GM23338 (cell line): ENCODE data around the gene CRAMP1. TPM values are rescaled to one million over a fixed set of nuclear protein-coding genes. Genes with fewer than 3 reads are reported as not detected.

Experiments used
- ATAC-seq: fragments of 200-7000 bp; cut with Tn5 transposase; 3 replicates; pipeline ENCODE4 v1.9.1; 2020
- DNase-seq: peaks from one replicate; pipeline ENCODE4 v3.0.0-alpha.2; 2015; ENCODE audit warnings: low spot score
- H2AFZ ChIP-seq: fragments of 200-600 bp; sonication (generic); 2 replicates; pipeline ENCODE4 v1.8.0; 2016; ENCODE audit warnings: antibody characterized with exemption, mild to moderate bottlenecking, moderate library complexity
- H3F3A ChIP-seq: fragments of 200-600 bp; sonication (generic); replicated peaks from 2 replicates; pipeline ENCODE4 v1.8.0; 2017; ENCODE audit warnings: antibody characterized with exemption, mixed run types, low read depth
- H3K27ac ChIP-seq: fragments of 200-600 bp; sonication (generic); 2 replicates; pipeline ENCODE4 v1.6.1; 2016; ENCODE audit warnings: low read depth
- H3K27me3 ChIP-seq: fragments of 200-600 bp; sonication (generic); 2 replicates; pipeline ENCODE4 v1.8.0; 2016; ENCODE audit warnings: mild to moderate bottlenecking, mixed run types, moderate library complexity; ENCODE audit not compliant: insufficient read depth
- H3K36me3 ChIP-seq: fragments of 200-600 bp; sonication (generic); 2 replicates; pipeline ENCODE4 v1.8.0; 2016; ENCODE audit warnings: mild to moderate bottlenecking; ENCODE audit not compliant: insufficient read depth
- H3K4me1 ChIP-seq: fragments of 200-600 bp; sonication (generic); 2 replicates; pipeline ENCODE4 v1.8.0; 2016; ENCODE audit warnings: mild to moderate bottlenecking, moderate library complexity; ENCODE audit not compliant: insufficient read depth
- H3K4me2 ChIP-seq: fragments of 200-600 bp; sonication (generic); 2 replicates; pipeline ENCODE4 v1.7.1; 2017; ENCODE audit warnings: mixed run types
- H3K4me3 ChIP-seq: fragments of 200-600 bp; sonication (generic); 2 replicates; pipeline ENCODE4 v1.6.1; 2016; ENCODE audit warnings: mixed run types
- H3K79me2 ChIP-seq: fragments of 200-600 bp; sonication (generic); replicated peaks from 2 replicates; pipeline ENCODE4 v1.8.0; 2017; ENCODE audit warnings: mild to moderate bottlenecking; ENCODE audit not compliant: insufficient read depth
- H3K9me2 ChIP-seq: fragments of 200-600 bp; sonication (generic); 2 replicates; pipeline ENCODE4 v1.8.0; 2017; ENCODE audit not compliant: insufficient read depth
- H4K20me1 ChIP-seq: fragments of 200-600 bp; sonication (generic); replicated peaks from 2 replicates; pipeline ENCODE4 v1.8.0; 2017; ENCODE audit warnings: mild to moderate bottlenecking; ENCODE audit not compliant: insufficient read depth
- H3K27ac Mint-ChIP-seq: 2 replicates; pipeline ENCODE4 v1.8.0; 2020; ENCODE audit warnings: inconsistent platforms, mild to moderate bottlenecking, moderate library complexity, mixed read lengths
- H3K27me3 Mint-ChIP-seq: 3 replicates; pipeline ENCODE4 v1.8.0; 2022; ENCODE audit warnings: low read depth, mild to moderate bottlenecking, moderate library complexity, mixed read lengths, inconsistent platforms; ENCODE audit not compliant: insufficient read depth, poor library complexity
- H3K36me3 Mint-ChIP-seq: 3 replicates; pipeline ENCODE4 v1.8.0; 2021; ENCODE audit warnings: low read depth, mild to moderate bottlenecking, inconsistent platforms, moderate library complexity, mixed read lengths
- H3K4me1 Mint-ChIP-seq: 3 replicates; pipeline ENCODE4 v1.8.0; 2020; ENCODE audit warnings: mild to moderate bottlenecking, inconsistent platforms, mixed read lengths
- H3K4me3 Mint-ChIP-seq: 3 replicates; pipeline ENCODE4 v1.8.0; 2021; ENCODE audit warnings: moderate library complexity, mild to moderate bottlenecking, inconsistent platforms, mixed read lengths
- H3K9me3 Mint-ChIP-seq: 3 replicates; pipeline ENCODE4 v1.8.0; 2020; ENCODE audit warnings: moderate library complexity, mild to moderate bottlenecking, inconsistent platforms, mixed read lengths
- CREB1 ChIP-seq: fragments of 250-450 bp; sonication (Bioruptor Pico); IDR thresholded peaks from 2 replicates; pipeline ENCODE4 v1.5.0; 2020; ENCODE audit warnings: low read depth, mild to moderate bottlenecking, moderate library complexity
- EZH2 ChIP-seq: fragments of 200-600 bp; sonication (generic); IDR thresholded peaks from one replicate; pipeline ENCODE4 v1.8.0; 2017; ENCODE audit warnings: antibody characterized with exemption, mild to moderate bottlenecking, low read depth; ENCODE audit not compliant: unreplicated experiment
- EZH2phosphoT487 ChIP-seq: fragments of 200-600 bp; sonication (generic); IDR thresholded peaks from one replicate; pipeline ENCODE4 v1.8.1; 2018; ENCODE audit warnings: antibody characterized with exemption; ENCODE audit not compliant: unreplicated experiment
- JUNB ChIP-seq: IDR thresholded peaks from one replicate; pipeline ENCODE4 v1.6.1; 2016; ENCODE audit warnings: antibody characterized with exemption; ENCODE audit not compliant: unreplicated experiment
- NANOG ChIP-seq: IDR thresholded peaks from 2 replicates; pipeline ENCODE4 v1.6.1; 2016; ENCODE audit warnings: antibody characterized with exemption, borderline replicate concordance
- POLR2AphosphoS5 ChIP-seq: IDR thresholded peaks from 2 replicates; pipeline ENCODE4 v1.6.1; 2016; ENCODE audit warnings: antibody characterized with exemption, low read depth
- STAT1 ChIP-seq: IDR thresholded peaks from one replicate; pipeline ENCODE4 v1.6.1; 2016; ENCODE audit warnings: antibody characterized with exemption; ENCODE audit not compliant: unreplicated experiment
- ZNF114 ChIP-seq: fragments of 250-450 bp; sonication (Bioruptor Pico); IDR thresholded peaks from 2 replicates; pipeline ENCODE4 v1.5.0; 2020; ENCODE audit warnings: mild to moderate bottlenecking, moderate library complexity
- ZNF331 ChIP-seq: fragments of 250-450 bp; sonication (Bioruptor Pico); IDR thresholded peaks from 2 replicates; pipeline ENCODE4 v1.5.0; 2020; ENCODE audit warnings: low read depth, mild to moderate bottlenecking, moderate library complexity
- polyA plus RNA-seq: library from polyadenylated mRNA; unstranded; fragments of >200 nt; fragmentation: Nextera tagmentation; extraction: Ambion mirVana; gene quantifications from 2 replicates; pipeline ENCODE4 v1.2.1, GENCODE V29; 2016
- total RNA-seq: library from RNA; depleted of rRNA; stranded (reverse); fragments of >200 nt; shearing (Covaris generic); gene quantifications from 2 replicates; pipeline ENCODE4 v1.2.3, GENCODE V29; 2014
- TF ChIP-seq, protein P1 (sequence below): IDR thresholded peaks from one replicate; pipeline ENCODE4 v1.6.1; 2018; ENCODE audit warnings: antibody characterized with exemption; ENCODE audit not compliant: unreplicated experiment
- TF ChIP-seq, protein P2 (sequence below), 2 experiments: fragments of 200-600 bp in 1 of 2; sonication (generic) in 1 of 2; conservative IDR thresholded peaks; 2 replicates each; pipeline versions ENCODE4 v1.5.1 to v1.6.1; 2016 to 2017; ENCODE audit warnings: antibody characterized with exemption in 2 of 2, low read depth in 2 of 2, mild to moderate bottlenecking in 2 of 2, moderate library complexity in 1 of 2
- TF ChIP-seq, protein P3 (sequence below): IDR thresholded peaks from 2 replicates; pipeline ENCODE4 v1.6.1; 2016; ENCODE audit warnings: antibody characterized with exemption
- TF ChIP-seq, protein P4 (sequence below): fragments of 250-450 bp; sonication (Bioruptor Pico); IDR thresholded peaks from 2 replicates; pipeline ENCODE4 v1.5.0; 2020; ENCODE audit warnings: mild to moderate bottlenecking, moderate library complexity

Gene CRAMP1
- total and polyA plus RNA-seq, 2 experiments from 2014 or later = 3.4 to 16.7 TPM

DNA sequence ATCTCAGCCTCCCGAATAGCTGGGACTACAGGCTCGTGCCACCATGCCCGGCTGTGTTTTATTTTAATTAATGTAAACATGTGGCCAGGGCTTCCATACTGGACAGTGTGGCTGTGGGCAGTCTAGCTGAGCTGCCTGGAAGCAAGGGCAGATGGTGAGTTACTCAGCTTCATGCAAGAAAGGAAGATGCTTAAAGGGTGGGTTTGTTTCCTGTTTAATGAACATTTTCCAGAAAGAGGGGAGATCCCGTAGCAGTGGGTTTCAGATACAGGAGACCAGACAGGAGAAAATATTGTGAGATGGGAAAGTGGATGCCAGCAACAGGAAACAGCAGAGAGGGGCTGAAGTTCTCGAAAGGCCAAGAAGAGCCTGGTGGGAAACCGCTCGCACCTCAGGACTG is 101.2 kb downstream of the CRAMP1 start:
- H3K4me3 Mint-ChIP-seq = no peak overlapping the region; the same call in 1 of the 3 replicates
- peak overlapping the region; percentile 83 for H3K27ac Mint-ChIP-seq

More for the DNA sequence above, 101.2 kb downstream of the CRAMP1 start:
- Histone ChIP-seq H2AFZ (no peak overlapping the region), H3K4me2 (peak overlapping the region; percentile 60), H4K20me1 (peaks cover 16% of the 10 kb centered on the region), H3K79me2 (peaks cover 75% of the 10 kb centered on the region), H3K27me3 (no peaks in the 10 kb centered on the region), H3K4me3 (no peak overlapping the region), H3K4me1 (peaks cover 17% of the 10 kb centered on the region), H3K36me3 (no peaks in the 10 kb centered on the region), H3K9me2 (no peaks in the 10 kb centered on the region), H3F3A (no peaks in the 10 kb centered on the region), H3K27ac (peak overlapping the region; percentile 63; the same call in 1 of the 2 replicates)
- no peaks in the 10 kb centered on the region for H3K9me3 Mint-ChIP-seq
- ATAC-seq = peak; percentile 20
- H3K36me3 Mint-ChIP-seq = no peaks in the 10 kb centered on the region
- TF ChIP-seq STAT1 (no peak), CREB1 (CRISPR knock-in tag) (no peak), EZH2phosphoT487 (no peak), JUNB (no peak), ZNF331 (CRISPR knock-in tag) (no peak), ZNF114 (CRISPR knock-in tag) (no peak), EZH2 (no peak), POLR2AphosphoS5 (no peak), NANOG (no peak)
- TF ChIP-seq, protein P1, sequence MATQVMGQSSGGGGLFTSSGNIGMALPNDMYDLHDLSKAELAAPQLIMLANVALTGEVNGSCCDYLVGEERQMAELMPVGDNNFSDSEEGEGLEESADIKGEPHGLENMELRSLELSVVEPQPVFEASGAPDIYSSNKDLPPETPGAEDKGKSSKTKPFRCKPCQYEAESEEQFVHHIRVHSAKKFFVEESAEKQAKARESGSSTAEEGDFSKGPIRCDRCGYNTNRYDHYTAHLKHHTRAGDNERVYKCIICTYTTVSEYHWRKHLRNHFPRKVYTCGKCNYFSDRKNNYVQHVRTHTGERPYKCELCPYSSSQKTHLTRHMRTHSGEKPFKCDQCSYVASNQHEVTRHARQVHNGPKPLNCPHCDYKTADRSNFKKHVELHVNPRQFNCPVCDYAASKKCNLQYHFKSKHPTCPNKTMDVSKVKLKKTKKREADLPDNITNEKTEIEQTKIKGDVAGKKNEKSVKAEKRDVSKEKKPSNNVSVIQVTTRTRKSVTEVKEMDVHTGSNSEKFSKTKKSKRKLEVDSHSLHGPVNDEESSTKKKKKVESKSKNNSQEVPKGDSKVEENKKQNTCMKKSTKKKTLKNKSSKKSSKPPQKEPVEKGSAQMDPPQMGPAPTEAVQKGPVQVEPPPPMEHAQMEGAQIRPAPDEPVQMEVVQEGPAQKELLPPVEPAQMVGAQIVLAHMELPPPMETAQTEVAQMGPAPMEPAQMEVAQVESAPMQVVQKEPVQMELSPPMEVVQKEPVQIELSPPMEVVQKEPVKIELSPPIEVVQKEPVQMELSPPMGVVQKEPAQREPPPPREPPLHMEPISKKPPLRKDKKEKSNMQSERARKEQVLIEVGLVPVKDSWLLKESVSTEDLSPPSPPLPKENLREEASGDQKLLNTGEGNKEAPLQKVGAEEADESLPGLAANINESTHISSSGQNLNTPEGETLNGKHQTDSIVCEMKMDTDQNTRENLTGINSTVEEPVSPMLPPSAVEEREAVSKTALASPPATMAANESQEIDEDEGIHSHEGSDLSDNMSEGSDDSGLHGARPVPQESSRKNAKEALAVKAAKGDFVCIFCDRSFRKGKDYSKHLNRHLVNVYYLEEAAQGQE = no peak
- TF ChIP-seq, protein P2, sequence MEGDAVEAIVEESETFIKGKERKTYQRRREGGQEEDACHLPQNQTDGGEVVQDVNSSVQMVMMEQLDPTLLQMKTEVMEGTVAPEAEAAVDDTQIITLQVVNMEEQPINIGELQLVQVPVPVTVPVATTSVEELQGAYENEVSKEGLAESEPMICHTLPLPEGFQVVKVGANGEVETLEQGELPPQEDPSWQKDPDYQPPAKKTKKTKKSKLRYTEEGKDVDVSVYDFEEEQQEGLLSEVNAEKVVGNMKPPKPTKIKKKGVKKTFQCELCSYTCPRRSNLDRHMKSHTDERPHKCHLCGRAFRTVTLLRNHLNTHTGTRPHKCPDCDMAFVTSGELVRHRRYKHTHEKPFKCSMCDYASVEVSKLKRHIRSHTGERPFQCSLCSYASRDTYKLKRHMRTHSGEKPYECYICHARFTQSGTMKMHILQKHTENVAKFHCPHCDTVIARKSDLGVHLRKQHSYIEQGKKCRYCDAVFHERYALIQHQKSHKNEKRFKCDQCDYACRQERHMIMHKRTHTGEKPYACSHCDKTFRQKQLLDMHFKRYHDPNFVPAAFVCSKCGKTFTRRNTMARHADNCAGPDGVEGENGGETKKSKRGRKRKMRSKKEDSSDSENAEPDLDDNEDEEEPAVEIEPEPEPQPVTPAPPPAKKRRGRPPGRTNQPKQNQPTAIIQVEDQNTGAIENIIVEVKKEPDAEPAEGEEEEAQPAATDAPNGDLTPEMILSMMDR (conservative IDR thresholded peaks at IDR 0.05; ENCODE audit: low read depth in 2 of 2) = no peak
- TF ChIP-seq, protein P3, sequence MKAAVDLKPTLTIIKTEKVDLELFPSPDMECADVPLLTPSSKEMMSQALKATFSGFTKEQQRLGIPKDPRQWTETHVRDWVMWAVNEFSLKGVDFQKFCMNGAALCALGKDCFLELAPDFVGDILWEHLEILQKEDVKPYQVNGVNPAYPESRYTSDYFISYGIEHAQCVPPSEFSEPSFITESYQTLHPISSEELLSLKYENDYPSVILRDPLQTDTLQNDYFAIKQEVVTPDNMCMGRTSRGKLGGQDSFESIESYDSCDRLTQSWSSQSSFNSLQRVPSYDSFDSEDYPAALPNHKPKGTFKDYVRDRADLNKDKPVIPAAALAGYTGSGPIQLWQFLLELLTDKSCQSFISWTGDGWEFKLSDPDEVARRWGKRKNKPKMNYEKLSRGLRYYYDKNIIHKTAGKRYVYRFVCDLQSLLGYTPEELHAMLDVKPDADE = no peak
- TF ChIP-seq, protein P4, sequence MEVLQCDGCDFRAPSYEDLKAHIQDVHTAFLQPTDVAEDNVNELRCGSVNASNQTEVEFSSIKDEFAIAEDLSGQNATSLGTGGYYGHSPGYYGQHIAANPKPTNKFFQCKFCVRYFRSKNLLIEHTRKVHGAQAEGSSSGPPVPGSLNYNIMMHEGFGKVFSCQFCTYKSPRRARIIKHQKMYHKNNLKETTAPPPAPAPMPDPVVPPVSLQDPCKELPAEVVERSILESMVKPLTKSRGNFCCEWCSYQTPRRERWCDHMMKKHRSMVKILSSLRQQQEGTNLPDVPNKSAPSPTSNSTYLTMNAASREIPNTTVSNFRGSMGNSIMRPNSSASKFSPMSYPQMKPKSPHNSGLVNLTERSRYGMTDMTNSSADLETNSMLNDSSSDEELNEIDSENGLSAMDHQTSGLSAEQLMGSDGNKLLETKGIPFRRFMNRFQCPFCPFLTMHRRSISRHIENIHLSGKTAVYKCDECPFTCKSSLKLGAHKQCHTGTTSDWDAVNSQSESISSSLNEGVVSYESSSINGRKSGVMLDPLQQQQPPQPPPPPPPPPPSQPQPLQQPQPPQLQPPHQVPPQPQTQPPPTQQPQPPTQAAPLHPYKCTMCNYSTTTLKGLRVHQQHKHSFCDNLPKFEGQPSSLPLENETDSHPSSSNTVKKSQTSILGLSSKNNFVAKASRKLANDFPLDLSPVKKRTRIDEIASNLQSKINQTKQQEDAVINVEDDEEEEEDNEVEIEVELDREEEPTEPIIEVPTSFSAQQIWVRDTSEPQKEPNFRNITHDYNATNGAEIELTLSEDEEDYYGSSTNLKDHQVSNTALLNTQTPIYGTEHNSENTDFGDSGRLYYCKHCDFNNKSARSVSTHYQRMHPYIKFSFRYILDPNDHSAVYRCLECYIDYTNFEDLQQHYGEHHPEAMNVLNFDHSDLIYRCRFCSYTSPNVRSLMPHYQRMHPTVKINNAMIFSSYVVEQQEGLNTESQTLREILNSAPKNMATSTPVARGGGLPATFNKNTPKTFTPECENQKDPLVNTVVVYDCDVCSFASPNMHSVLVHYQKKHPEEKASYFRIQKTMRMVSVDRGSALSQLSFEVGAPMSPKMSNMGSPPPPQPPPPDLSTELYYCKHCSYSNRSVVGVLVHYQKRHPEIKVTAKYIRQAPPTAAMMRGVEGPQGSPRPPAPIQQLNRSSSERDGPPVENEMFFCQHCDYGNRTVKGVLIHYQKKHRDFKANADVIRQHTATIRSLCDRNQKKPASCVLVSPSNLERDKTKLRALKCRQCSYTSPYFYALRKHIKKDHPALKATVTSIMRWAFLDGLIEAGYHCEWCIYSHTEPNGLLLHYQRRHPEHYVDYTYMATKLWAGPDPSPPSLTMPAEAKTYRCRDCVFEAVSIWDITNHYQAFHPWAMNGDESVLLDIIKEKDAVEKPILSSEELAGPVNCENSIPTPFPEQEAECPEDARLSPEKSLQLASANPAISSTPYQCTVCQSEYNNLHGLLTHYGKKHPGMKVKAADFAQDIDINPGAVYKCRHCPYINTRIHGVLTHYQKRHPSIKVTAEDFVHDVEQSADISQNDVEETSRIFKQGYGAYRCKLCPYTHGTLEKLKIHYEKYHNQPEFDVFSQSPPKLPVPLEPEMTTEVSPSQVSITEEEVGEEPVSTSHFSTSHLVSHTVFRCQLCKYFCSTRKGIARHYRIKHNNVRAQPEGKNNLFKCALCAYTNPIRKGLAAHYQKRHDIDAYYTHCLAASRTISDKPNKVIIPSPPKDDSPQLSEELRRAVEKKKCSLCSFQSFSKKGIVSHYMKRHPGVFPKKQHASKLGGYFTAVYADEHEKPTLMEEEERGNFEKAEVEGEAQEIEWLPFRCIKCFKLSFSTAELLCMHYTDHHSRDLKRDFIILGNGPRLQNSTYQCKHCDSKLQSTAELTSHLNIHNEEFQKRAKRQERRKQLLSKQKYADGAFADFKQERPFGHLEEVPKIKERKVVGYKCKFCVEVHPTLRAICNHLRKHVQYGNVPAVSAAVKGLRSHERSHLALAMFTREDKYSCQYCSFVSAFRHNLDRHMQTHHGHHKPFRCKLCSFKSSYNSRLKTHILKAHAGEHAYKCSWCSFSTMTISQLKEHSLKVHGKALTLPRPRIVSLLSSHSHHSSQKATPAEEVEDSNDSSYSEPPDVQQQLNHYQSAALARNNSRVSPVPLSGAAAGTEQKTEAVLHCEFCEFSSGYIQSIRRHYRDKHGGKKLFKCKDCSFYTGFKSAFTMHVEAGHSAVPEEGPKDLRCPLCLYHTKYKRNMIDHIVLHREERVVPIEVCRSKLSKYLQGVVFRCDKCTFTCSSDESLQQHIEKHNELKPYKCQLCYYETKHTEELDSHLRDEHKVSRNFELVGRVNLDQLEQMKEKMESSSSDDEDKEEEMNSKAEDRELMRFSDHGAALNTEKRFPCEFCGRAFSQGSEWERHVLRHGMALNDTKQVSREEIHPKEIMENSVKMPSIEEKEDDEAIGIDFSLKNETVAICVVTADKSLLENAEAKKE = no peak
- H3K4me1 Mint-ChIP-seq = peaks cover 20% of the 10 kb centered on the region
- H3K27me3 Mint-ChIP-seq = peaks cover 2% of the 10 kb centered on the region
- no peak for DNase-seq
